Kidney (tissue), 14 donors: Measurements from ENCODE around the gene CCDC102A. TPM values are rescaled to one million over a fixed set of nuclear protein-coding genes. Genes with fewer than 3 reads are reported as not detected.

Experiments used
- DNase-seq, 5 donors: peaks; one replicate each; pipeline ENCODE4 v3.0.0-alpha.2; 2013 to 2020
- FAIRE-seq: peaks from 2 replicates; lab custom pipeline; 2012; peaks lifted over from hg19 to GRCh38; lab: Jason Lieb, UNC
- H3K27ac ChIP-seq, 2 donors: one replicate each; pipeline ENCODE4 v1.7.0; 2013; ENCODE audit warnings: low read depth in 2 of 2, low read length in 2 of 2, inconsistent platforms in 1 of 2
- H3K27me3 ChIP-seq: one replicate; pipeline ENCODE4 v1.7.1; 2013; ENCODE audit warnings: low read length, inconsistent platforms; ENCODE audit not compliant: control insufficient read depth, insufficient read depth
- H3K36me3 ChIP-seq, 3 donors: one replicate each; pipeline versions ENCODE4 v1.7.0 to v1.7.1; 2013; ENCODE audit warnings: low read length in 3 of 3, control low read depth in 1 of 3, inconsistent platforms in 1 of 3; ENCODE audit not compliant: insufficient read depth in 3 of 3, control insufficient read depth in 2 of 3
- H3K4me1 ChIP-seq, 3 donors: one replicate each; pipeline versions ENCODE4 v1.7.0 to v1.7.1; 2013; ENCODE audit warnings: low read length in 3 of 3, inconsistent platforms in 1 of 3, low read depth in 1 of 3; ENCODE audit not compliant: control insufficient read depth in 2 of 3, insufficient read depth in 2 of 3
- H3K4me3 ChIP-seq, 3 donors: one replicate each; pipeline versions ENCODE4 v1.7.0 to v1.8.1; 2013; ENCODE audit warnings: low read length in 3 of 3, control low read depth in 1 of 3, inconsistent platforms in 1 of 3
- H3K9ac ChIP-seq, 3 donors: one replicate each; pipeline versions ENCODE4 v1.7.0 to v1.7.1; 2013; ENCODE audit warnings: low read length in 3 of 3, control low read depth in 1 of 3, inconsistent platforms in 1 of 3
- H3K9me3 ChIP-seq, 3 donors: one replicate each; pipeline versions ENCODE4 v1.7.0 to v1.7.1; 2013; ENCODE audit warnings: low read length in 3 of 3, control low read depth in 1 of 3, inconsistent platforms in 1 of 3; ENCODE audit not compliant: control insufficient read depth in 2 of 3, insufficient read depth in 1 of 3
- intact Hi-C: fragments of 100-400 bp; cut with DNase I; formaldehyde crosslinking; loops from one replicate; pipeline ENCODE4 v1.11.1; 2022
- polyA plus RNA-seq: library from polyadenylated mRNA; stranded (reverse); fragments of 350-450 nt; fragmentation: Illumina TruSeq; extraction: RNeasy Lipid Tissue Mini Kit (QIAGEN cat#74804); gene quantifications from one replicate; pipeline ENCODE4 v1.2.3, GENCODE V29; 2014; ENCODE audit warnings: low read depth, low replicate concordance; ENCODE audit not compliant: insufficient read depth
- total RNA-seq: library from RNA; stranded (reverse); fragmentation: NEBNext Ultra II Directional; extraction: Animal tissue kit (Norgen Biotek cat#: 25700); gene quantifications from one replicate; pipeline ENCODE4 v1.2.1, GENCODE V29; 2021
- TF ChIP-seq, protein P1 (sequence below): IDR thresholded peaks from 3 replicates; pipeline ENCODE4 v1.5.1; 2012; ENCODE audit warnings: mild to moderate bottlenecking, moderate library complexity, borderline replicate concordance; ENCODE audit not compliant: insufficient read depth; ENCODE audit errors: extremely low read depth
- donor health status: control.
- donor health status: control.
- donor health status: control.
- donor health status: control.
- donor health status: control.
- donor health status: DM: yes; HTN: yes; CAD: no.
- donor health status: Normal renal cell carcinoma (clear cell type).

CCDC102A gene
- total and polyA plus RNA-seq, 2 donors from 2014 or later = 5.7 to 11.9 TPM

DNA sequence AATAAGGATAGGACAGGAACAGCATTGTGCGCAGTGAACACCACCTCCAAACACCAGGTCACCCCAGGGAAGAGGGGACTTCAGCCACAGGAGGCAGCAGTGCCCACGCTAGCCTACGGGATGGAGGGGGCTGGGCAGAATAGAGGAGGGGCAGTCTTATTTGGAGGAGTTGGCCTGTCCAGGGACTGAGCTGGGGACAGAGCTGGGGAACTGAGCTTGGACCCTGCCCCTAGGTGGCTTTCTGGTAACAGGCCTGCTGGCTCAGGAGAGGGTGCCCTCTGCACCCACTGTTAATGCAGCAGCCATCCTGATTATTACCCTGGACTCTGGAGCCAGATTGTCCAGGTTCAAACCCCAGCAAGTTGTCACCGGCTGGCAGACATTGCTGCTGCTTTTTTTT lies 9.3 kb downstream of the CCDC102A start:
- DNase-seq = peak in 2 of 5 donors; percentile 48 to 54
- Histone ChIP-seq H3K27ac (no peak overlapping the region), H3K36me3 (peaks cover 0 to 2% (median 0%) of the 10 kb centered on the region in 3 donors), H3K27me3 (no peaks in the 10 kb centered on the region), H3K9me3 (no peaks in the 10 kb centered on the region), H3K4me3 (no peak overlapping the region), H3K9ac (no peak overlapping the region), H3K4me1 (peaks cover 0 to 4% (median 4%) of the 10 kb centered on the region in 3 donors)
- intact Hi-C loops = no loop called here
- TF ChIP-seq, protein P1, sequence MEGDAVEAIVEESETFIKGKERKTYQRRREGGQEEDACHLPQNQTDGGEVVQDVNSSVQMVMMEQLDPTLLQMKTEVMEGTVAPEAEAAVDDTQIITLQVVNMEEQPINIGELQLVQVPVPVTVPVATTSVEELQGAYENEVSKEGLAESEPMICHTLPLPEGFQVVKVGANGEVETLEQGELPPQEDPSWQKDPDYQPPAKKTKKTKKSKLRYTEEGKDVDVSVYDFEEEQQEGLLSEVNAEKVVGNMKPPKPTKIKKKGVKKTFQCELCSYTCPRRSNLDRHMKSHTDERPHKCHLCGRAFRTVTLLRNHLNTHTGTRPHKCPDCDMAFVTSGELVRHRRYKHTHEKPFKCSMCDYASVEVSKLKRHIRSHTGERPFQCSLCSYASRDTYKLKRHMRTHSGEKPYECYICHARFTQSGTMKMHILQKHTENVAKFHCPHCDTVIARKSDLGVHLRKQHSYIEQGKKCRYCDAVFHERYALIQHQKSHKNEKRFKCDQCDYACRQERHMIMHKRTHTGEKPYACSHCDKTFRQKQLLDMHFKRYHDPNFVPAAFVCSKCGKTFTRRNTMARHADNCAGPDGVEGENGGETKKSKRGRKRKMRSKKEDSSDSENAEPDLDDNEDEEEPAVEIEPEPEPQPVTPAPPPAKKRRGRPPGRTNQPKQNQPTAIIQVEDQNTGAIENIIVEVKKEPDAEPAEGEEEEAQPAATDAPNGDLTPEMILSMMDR = no peak
- FAIRE-seq = no peak

DNA sequence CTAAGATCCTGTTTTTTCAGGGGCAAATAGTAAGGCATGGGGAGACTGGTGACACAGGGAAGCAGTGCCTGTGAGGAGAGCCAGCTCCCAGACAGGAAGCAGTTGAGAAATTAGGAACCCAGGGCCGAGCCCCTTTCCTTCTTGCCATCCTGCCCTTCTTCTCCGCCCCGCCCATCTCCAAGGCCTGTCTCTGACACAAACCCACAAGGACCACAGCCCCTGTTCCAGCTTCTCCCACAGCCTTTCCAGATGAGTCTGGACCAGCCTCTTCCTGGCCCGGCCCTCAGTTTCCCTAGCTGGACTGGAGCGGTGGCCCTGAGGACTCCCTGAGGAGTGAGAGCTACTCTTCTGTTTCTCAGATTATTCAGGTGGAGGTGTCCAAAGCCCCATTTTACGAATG lies 9.9 kb downstream of the CCDC102A start:
- intact Hi-C loops = no loop called here
- H3K27me3 ChIP-seq = no peaks in the 10 kb centered on the region
- H3K9me3 ChIP-seq = no peaks in the 10 kb centered on the region
- TF ChIP-seq, protein P1 = no peak
- H3K4me1 ChIP-seq = peaks cover 0 to 4% (median 4%) of the 10 kb centered on the region in 3 donors
- H3K9ac ChIP-seq = no peak overlapping the region
- H3K4me3 ChIP-seq = no peak overlapping the region
- peak in 2 of 5 donors; percentile 47 to 52 for DNase-seq
- FAIRE-seq = no peak
- H3K36me3 ChIP-seq = peaks cover 0 to 2% (median 0%) of the 10 kb centered on the region in 3 donors
- H3K27ac ChIP-seq = no peak overlapping the region

DNA sequence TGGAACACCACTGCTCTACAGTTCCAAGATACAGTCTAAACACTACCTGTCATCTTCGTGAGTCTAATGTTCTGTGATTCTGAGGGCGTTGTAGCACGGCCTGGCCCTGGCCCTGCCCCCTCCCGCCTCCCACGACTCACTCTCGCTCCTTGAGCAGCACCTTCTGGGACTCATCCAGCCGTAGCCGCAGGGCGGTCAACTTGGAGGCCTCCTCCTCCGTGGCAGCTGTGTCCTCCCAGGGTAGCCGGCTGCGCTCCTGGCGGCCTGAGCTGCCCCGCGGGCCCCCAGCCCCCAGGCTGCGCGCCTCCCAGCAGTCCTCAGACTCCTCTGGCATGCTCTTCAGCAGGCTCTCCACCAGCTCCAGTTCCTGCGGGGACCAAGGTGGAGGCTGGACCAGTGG lies 10.6 kb downstream of the CCDC102A start:
- intact Hi-C loops = no loop called here
- FAIRE-seq = no peak
- Histone ChIP-seq H3K27me3 (no peaks in the 10 kb centered on the region), H3K9ac (no peak overlapping the region), H3K9me3 (no peaks in the 10 kb centered on the region), H3K4me1 (peaks cover 0 to 4% (median 4%) of the 10 kb centered on the region in 3 donors), H3K27ac (no peak overlapping the region), H3K4me3 (no peak overlapping the region), H3K36me3 (peaks cover 0 to 2% (median 0%) of the 10 kb centered on the region in 3 donors)
- DNase-seq = peak in 4 of 5 donors; percentile 71 to 84 (median 80)
- TF ChIP-seq, protein P1 = no peak

DNA sequence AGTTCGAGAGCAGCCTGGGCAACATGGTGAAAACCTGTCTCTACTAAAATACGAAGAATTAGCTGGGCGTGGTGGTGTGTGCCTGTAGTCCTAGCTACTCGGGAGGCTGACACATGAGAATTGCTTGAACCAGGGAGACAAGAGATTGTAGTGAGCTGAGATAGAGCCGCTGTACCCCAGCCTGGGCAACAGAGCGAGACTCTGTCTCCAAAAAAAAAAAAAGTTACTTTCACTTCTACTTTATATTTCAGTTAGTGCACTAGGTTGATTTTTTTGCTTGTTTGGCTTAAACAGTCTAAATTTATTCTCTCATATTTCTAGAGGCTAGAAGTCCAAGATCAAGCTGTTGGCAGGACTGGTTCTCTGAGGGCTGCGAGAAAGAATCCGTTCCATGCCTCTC lies 13.4 kb downstream of the CCDC102A start:
- intact Hi-C loops = no loop called here
- FAIRE-seq (no peak), DNase-seq (no peak)
- peaks cover 0 to 4% (median 0%) of the 10 kb centered on the region in 3 donors for H3K4me1 ChIP-seq
- no peaks in the 10 kb centered on the region for H3K9me3 ChIP-seq
- H3K27me3 ChIP-seq = no peaks in the 10 kb centered on the region
- H3K27ac ChIP-seq = no peak overlapping the region
- H3K9ac ChIP-seq = no peak overlapping the region
- no peak overlapping the region for H3K4me3 ChIP-seq
- TF ChIP-seq, protein P1 = no peak
- peaks cover 0 to 2% (median 2%) of the 10 kb centered on the region in 3 donors for H3K36me3 ChIP-seq
